ENCODE results near the gene SLAMF7. TPM values are rescaled to one million over a fixed set of nuclear protein-coding genes. Genes with fewer than 3 reads are reported as not detected.

SLAMF7 gene
- total RNA-seq, 3 donors from 2014 or later: 0.48 to 5.7 (median 3.3) TPM

DNA sequence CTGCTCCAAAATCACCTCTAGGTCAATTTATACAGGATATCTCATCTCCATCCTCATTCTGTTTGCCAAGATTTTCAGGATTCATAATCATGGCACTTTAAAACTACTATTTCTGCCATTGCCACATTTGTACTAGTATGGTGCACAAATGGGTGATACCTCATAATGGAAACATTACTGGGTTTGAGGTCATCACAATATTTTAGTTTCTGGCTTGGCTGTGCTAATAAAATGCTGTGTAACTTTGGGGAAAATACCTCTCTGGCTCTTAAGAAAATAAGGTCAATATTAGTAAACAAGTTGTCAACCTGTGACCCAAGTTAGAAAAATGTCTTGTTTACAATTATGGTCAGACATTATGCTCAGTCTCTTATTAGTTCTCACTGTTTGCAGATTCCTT lies 4.7 kb upstream of the SLAMF7 start:
- TF ChIP-seq POLR2AphosphoS5 (IDR thresholded peaks at IDR 0.05) (no peak), POLR2A (IDR thresholded peaks at IDR 0.05) (no peak)
- TF ChIP-seq, protein P1, sequence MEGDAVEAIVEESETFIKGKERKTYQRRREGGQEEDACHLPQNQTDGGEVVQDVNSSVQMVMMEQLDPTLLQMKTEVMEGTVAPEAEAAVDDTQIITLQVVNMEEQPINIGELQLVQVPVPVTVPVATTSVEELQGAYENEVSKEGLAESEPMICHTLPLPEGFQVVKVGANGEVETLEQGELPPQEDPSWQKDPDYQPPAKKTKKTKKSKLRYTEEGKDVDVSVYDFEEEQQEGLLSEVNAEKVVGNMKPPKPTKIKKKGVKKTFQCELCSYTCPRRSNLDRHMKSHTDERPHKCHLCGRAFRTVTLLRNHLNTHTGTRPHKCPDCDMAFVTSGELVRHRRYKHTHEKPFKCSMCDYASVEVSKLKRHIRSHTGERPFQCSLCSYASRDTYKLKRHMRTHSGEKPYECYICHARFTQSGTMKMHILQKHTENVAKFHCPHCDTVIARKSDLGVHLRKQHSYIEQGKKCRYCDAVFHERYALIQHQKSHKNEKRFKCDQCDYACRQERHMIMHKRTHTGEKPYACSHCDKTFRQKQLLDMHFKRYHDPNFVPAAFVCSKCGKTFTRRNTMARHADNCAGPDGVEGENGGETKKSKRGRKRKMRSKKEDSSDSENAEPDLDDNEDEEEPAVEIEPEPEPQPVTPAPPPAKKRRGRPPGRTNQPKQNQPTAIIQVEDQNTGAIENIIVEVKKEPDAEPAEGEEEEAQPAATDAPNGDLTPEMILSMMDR (IDR thresholded peaks at IDR 0.05): no peak
- intact Hi-C loops (cut with DNase I; ENCODE audit: low total_unique reads): no loop called here
- H3K36me3 ChIP-seq: no peaks in the 10 kb centered on the region
- no peak overlapping the region for H3K4me3 ChIP-seq
- DNase-seq (ENCODE audit: low spot score in 2 of 2): no peak
- no peaks in the 10 kb centered on the region for H3K27me3 ChIP-seq
- peaks cover 0 to 7% of the 10 kb centered on the region in 2 donors for H3K9me3 ChIP-seq
- H3K27ac ChIP-seq: no peak overlapping the region
- no peaks in the 10 kb centered on the region for H3K4me1 ChIP-seq

- no peaks in the 10 kb centered on the region for H3K36me3 ChIP-seq
- no peaks in the 10 kb centered on the region for H3K27me3 ChIP-seq
- H3K27ac ChIP-seq: no peak overlapping the region
- intact Hi-C loops (cut with DNase I; ENCODE audit: low total_unique reads): no loop called here
- H3K9me3 ChIP-seq: peaks cover 0 to 7% of the 10 kb centered on the region in 2 donors
- DNase-seq (ENCODE audit: low spot score in 2 of 2): no peak
- no peak overlapping the region for H3K4me3 ChIP-seq
- TF ChIP-seq POLR2AphosphoS5 (IDR thresholded peaks at IDR 0.05) (no peak), POLR2A (IDR thresholded peaks at IDR 0.05) (no peak)
- TF ChIP-seq, protein P1 (IDR thresholded peaks at IDR 0.05): no peak
- H3K4me1 ChIP-seq: no peaks in the 10 kb centered on the region
These were observed 776 bp upstream of the SLAMF7 start for GRCh38 chr1:160738271-160738670.

DNA sequence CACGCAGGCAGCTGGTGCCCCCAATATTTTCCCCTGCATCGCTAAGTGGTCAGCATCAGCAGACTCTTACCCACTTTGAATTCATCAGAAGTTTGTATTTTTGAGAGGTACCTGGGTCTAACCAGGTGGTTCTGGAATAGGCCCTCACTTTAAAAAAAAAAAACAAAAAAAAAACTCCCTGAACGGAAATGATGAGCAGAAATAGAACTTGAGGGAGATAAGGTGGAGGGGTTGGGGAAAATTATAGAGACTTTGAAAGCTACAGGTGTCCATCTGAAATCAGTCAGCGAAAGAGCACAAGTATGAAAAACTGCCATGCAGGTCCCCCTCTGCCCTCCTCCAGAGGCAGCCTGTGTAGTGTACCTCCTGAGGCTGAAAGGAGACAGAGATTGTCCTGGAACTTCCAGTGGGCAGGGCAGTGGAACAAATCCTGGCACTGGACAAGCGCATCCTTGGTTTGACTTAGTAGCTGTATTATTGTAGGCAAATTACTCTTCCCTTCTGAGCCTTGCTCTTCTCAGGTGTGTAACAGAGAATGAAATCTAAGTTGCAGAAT lies 1.2 kb downstream of the SLAMF7 start:
- Histone ChIP-seq H3K4me3 (no peak overlapping the region), H3K27ac (no peak overlapping the region), H3K4me1 (no peaks in the 10 kb centered on the region), H3K27me3 (no peaks in the 10 kb centered on the region), H3K9me3 (peaks cover 0 to 7% of the 10 kb centered on the region in 2 donors), H3K36me3 (no peaks in the 10 kb centered on the region)
- intact Hi-C loops (cut with DNase I; ENCODE audit: low total_unique reads): no loop called here
- TF ChIP-seq POLR2AphosphoS5 (IDR thresholded peaks at IDR 0.05) (no peak), POLR2A (IDR thresholded peaks at IDR 0.05) (no peak)
- TF ChIP-seq, protein P1 (IDR thresholded peaks at IDR 0.05): no peak
- DNase-seq (ENCODE audit: low spot score in 2 of 2): no peak

DNA sequence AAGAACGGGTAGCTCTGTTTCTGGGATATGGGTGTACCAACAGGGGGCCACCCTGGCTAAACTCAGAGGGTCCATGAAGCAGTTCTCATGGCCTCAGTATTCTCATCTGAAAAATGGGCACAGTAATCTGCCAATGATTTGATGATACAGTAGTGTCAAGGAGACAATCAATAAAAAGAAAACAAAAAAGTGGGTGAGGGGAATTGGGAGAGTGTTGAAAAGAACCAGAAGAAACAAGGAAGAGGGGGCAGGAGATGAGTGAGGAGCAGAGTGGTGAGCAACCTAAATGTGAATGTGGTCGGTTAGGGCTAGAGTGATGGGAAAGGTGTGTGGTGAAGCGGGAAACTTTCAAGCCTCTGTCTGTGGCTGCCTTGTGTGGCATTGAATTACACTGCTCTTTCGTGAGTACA lies 2.0 kb downstream of the SLAMF7 start:
- H3K36me3 ChIP-seq: no peaks in the 10 kb centered on the region
- no peak for TF ChIP-seq POLR2AphosphoS5 (IDR thresholded peaks at IDR 0.05)
- TF ChIP-seq POLR2A (IDR thresholded peaks at IDR 0.05): no peak
- TF ChIP-seq, protein P1 (IDR thresholded peaks at IDR 0.05): no peak
- no peak overlapping the region for H3K27ac ChIP-seq
- intact Hi-C loops (cut with DNase I; ENCODE audit: low total_unique reads): no loop called here
- no peak overlapping the region for H3K4me3 ChIP-seq
- peaks cover 0 to 7% of the 10 kb centered on the region in 2 donors for H3K9me3 ChIP-seq
- no peak for DNase-seq (ENCODE audit: low spot score in 2 of 2)
- H3K4me1 ChIP-seq: no peaks in the 10 kb centered on the region
- H3K27me3 ChIP-seq: no peaks in the 10 kb centered on the region

- H3K4me3 ChIP-seq: no peak overlapping the region
- no peak for TF ChIP-seq POLR2AphosphoS5 (IDR thresholded peaks at IDR 0.05)
- no peak for TF ChIP-seq POLR2A (IDR thresholded peaks at IDR 0.05)
- peaks cover 0 to 7% of the 10 kb centered on the region in 2 donors for H3K9me3 ChIP-seq
- H3K27ac ChIP-seq: no peak overlapping the region
- H3K4me1 ChIP-seq: no peaks in the 10 kb centered on the region
- no peaks in the 10 kb centered on the region for H3K36me3 ChIP-seq
- no peaks in the 10 kb centered on the region for H3K27me3 ChIP-seq
- intact Hi-C loops (cut with DNase I; ENCODE audit: low total_unique reads): no loop called here
- DNase-seq (ENCODE audit: low spot score in 2 of 2): no peak
These were observed 2.7 kb downstream of the SLAMF7 start for GRCh38 chr1:160741612-160742348.

All from breast epithelium (tissue), 4 donors.